HG03025 (cell line): Measurements from ENCODE around the gene MKKS.

ENCODE experiments used
- ATAC-seq: cut with Tn5 transposase; IDR thresholded peaks from one replicate; pipeline ENCODE4 v1.9.1; 2021; ENCODE audit warnings: mild to moderate bottlenecking, moderate library complexity; ENCODE audit not compliant: unreplicated experiment, low FRiP score

The MKKS gene

DNA sequence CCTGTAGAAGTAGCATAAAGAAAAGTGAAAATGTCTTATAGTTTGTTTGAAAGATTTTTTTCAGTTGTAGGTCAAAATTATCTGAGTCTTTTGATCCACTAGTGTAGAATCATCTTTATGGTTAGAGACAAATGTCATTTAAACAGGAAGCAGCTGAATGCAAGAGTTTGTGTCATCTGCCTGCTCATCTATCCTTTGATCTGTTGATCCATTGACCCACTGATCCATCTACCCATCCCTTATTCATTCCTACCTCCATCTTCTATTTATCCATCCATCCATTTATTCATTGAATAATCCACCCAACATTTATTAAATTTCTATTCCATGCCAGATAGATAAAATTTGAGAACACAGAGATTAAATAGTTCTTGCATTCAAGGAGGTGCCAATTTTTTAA lies 62.6 kb downstream of the MKKS start:
- ATAC-seq = no peak

DNA sequence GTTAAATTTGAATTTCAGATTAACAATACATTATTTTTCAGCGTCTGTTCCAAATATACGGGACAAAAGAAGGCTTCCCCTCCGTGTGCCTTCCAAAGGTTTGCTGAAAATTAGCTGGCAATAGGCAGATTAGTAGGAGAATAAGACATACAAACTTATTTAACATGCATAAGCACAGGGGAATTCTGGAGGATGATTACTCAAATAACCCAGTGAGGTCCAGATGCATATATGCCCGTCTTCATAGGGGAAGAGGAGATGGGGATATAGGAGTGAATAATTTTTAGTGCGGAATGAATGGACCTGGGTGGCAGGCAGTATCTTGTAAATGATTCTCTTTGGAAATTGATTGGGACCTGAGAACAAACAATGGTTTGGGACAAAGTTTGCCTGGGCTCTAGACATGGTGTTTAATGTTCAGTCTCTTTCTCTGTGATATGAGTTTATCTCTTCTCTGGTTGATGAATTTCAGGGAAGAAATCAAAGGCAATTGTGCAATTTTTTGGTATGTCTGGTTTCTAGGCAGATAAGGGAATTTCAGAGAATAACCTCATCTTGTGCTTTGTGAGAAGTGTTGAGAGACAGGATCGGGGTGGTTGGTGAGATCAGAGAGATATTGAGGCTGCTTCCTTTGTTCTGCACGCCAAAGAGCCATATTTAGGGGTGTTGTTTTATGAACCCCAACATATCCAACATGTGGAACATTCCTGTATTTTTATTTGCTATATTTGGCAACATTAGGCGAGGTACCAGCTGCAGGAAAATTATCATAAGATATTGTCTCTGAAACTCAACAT lies 63.7 kb downstream of the MKKS start:
- no peak for ATAC-seq

GRCh38 chr20:10369723-10370090 lies 64.3 kb downstream of the MKKS start:
- ATAC-seq = no peak

- no peak for ATAC-seq
These were observed 65.3 kb downstream of the MKKS start for GRCh38 chr20:10368702-10369041.

DNA sequence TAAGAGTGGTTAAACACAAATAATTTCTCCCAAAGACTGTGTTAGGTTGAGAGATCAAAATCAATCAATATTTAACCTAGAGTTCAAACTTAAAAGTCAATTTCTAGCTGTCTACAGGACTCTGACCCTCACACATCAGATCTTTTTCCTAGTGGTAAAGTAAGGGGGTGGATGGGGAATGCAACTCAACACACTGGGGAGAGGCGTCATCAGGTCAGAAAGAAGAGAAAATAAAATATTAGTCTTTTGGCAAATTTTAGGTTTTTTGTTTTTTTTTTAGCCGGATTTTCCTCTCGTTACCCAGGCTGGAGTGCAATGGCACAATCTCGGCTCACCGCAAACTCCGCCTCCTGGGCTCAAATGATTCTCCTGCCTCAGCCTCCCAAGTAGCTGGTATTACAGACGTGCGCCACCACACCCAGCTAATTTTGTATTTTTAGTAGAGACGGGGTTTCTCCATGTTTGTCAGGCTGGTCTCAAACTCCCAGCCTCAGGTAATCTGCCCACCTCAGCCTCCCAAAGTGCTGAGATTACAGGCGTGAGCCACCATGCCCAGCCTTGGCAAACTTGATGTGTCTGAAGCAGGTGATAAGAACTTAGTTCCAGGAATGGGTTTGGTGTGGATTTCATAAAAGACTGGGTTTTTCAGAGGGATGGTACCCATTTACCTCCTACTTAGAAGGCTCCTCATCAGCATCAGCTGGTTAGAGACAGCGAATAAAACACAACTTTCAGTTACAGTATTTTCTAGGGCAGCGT lies 65.9 kb downstream of the MKKS start:
- no peak for ATAC-seq

GRCh38 chr20:10367693-10367942 lies 66.4 kb downstream of the MKKS start:
- ATAC-seq = no peak

DNA sequence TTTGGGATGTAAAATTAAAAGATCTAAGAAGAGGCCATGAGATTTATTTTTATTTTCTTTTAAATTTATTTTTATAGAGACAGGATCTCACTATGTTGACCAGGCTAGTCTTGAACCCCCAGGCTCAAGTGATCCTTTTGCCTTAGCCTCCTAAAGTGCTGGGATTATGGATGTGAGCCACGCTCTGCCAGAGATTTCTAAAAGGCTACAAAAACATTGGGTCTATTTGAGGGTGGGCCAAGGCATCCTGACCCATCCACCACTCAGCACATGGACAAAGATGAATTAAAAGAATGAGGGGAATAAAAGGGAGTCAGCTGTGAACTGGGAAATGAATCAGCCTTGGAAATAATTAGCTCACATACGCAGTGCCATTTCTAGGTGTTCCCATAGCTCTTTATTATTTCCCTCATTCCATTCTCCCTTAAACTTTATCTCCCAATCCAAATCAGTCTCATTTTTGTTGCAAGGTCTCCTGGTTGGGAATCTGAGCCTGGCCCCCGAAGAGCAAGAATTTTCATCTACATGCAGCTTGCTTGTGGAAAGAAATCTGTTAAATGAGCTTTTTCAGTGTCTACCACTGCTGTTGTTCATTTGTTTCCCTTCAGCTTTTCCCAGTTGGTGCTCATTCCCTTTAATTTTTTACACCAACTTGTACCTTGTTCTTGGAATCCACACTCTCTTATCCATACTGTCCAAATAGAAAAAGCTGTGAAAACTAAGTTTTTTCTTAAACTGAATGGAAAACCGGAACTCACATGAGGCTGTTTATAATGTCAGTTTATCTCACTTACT lies 66.9 kb downstream of the MKKS start:
- no peak for ATAC-seq

GRCh38 chr20:10362674-10363073 lies 71.3 kb downstream of the MKKS start:
- ATAC-seq = no peak

DNA sequence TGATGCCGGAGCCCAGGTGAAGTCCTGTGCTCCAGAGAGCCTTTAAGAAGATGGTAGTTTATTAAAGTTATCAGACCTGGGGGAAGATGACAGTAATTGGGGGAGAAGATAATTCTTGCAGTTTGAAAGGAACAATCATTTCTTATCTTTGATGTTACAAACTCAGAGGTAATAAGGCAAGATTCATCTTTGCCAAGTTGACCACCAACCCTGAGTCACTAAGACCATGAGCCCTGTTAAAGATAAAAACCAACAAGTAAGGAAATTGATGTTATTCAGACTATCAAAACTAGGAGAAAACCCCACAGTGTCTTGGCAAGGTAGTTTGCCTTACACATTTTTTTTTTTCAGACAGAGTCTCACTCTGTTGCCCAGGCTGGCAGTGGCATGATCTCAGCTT lies 73.1 kb downstream of the MKKS start:
- ATAC-seq = no peak

DNA sequence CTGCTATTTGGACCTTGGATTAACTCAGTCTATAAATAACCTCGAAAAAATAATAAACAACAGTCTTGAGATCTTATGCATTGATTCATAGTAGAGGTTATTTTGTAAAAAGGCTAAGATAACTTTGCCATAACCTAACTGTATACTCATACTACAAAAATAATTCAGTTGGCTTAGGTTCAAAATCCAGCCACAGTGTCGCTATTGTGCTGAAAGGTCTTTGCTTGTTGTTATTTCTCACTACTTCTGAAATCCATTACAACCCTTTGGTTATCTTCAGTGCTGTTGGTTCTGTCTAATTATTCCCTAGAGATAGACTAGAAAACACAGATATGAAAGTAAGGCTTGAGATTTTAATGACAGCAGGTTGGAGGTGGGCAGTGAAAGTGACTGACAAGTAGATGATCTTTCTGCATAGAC lies 74.4 kb downstream of the MKKS start:
- ATAC-seq = no peak

- ATAC-seq = no peak
These were observed 76.0 kb downstream of the MKKS start for GRCh38 chr20:10357974-10358373.

DNA sequence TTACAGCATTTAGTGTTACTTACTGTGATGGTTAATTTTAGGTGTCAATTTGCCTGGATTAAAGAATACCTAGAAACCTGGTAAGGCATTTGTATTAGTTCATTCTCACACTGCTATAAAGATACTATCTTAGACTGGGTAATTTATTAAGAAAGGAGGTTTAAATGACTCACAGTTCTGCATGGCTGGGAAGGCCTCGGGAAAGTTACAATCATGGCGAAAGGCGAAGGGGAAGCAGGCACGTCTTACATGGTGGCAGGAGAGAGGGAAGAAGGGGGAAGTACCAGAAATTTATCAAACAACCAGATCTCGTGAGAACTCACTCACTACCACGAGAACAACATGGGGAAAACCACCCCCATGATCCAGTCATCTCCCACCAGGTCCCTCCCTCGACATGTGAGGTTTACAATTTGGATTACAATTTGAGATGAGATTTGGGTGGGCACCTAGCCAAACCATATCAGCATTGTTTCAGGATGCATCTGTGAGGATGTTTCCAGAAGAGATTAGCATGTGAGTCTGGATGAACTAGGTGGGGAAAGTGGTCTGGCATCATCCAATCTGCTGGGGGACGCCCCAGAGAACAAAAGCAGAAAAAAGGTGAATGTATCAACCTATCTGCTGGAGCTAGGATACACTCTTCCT lies 76.8 kb downstream of the MKKS start:
- no peak for ATAC-seq

DNA sequence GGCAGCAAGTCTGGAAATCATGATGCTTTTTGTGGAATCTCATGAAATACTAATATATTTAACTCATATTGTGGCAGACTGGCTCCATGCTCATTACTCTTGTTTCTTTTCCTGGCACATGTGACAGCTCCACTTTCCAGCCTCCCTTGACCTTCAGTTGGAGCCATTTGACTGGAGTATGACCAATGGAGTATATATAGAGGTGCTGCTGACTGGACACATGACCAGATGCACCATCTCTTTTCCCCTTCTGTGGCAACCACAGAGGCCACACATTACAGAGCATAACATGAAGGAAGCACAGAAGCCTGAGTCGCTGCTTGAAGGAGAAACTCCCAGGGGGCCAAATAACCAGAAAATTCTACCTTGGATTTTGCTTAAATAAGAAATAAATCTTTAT lies 77.4 kb downstream of the MKKS start:
- no peak for ATAC-seq

DNA sequence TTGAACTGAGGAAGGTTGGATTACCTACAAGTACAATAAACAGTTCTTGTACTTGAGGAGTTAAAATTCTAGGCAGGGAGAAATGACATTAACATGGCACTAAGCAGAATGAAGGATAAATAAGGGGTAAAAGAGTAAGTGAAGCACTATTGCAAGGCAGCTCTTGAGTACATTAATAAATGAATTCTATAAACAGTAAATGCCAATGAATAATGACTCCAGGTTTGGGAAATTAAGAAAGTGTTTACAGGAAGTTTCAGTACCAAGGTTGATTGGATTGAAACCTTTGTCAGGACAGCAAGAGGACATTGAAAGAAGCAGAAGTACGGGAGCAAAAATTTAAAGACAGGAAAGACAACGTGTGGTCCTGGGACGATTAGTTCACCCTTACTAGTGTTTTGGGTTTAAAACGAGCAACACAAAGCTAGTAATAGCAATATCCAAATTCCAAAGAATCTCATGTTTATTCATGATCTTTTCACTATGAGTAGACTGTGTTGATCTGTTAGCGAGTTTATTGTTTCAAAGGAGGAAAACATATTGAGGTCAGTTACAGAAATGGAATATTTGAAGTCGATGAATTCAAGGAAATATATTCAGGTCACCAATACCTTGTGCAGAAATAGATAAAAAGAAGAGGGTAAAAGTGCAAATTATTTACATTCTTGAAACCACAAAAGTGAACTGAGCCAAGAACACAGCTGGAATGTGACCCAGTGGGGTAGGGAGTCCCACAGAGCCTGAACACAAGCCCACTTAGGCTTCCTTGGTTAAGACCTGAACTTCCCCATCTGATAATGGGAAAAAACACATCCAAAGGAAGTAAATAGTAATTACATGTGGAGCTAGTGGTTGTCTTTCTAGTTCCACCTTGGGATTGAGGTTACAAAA lies 80.8 kb downstream of the MKKS start:
- ATAC-seq = no peak
